HG02798 (cell line): ENCODE data around the gene SPDYE4.

Source experiments
- ATAC-seq: cut with Tn5 transposase; IDR thresholded peaks from one replicate; pipeline ENCODE4 v1.9.1; 2021; ENCODE audit warnings: mild to moderate bottlenecking; ENCODE audit not compliant: unreplicated experiment, poor library complexity

SPDYE4 gene

GRCh38 chr17:8788998-8789397, 30.7 kb upstream of the SPDYE4 start:
- no peak for ATAC-seq

DNA sequence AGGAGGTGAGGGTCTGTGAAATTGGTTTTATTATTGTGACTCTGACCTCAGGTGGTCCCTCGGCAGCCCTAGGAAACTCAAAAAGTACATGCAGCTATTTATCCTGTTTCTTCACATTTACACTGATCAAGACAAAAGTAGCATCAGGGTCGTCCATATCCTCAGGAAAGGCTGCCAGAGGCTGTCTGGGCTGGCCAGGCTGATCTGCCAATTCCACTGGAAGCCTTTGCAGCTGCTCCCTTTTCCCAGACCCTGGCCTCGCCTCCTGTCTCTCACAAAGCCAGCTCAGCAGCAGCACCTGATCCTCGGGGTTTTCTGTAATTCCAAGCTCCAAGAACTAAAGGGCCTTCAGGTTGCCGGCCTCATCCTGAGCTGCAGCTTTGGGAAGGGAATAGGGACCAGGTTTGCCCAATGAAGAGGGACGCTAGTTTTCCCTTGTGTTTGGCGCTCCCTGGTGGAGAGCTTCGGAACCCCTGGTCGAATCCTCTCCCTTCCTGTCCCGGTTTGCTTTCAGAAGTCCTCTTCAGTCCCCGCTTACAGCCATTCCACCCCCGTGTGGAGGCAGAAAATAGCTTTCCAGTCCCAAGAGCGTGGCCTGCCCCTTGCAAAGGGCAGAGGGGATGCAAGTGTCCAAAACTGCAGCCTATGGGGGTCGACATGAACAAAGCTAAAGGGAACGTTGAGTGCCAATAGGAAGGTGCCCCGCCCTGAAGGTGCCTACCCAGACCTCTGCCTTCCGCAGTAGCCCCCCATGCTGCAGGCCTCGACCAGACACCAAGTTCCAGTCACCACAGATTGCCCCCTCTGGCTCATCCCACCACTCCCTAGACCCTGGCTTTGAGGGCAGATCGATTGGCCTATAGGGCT, 27.4 kb upstream of the SPDYE4 start:
- no peak for ATAC-seq

GRCh38 chr17:8782176-8782575, 23.8 kb upstream of the SPDYE4 start:
- no peak for ATAC-seq

- no peak for ATAC-seq
These were observed 23.4 kb upstream of the SPDYE4 start for GRCh38 chr17:8781776-8782175.

GRCh38 chr17:8776881-8777280, 18.5 kb upstream of the SPDYE4 start:
- no peak for ATAC-seq

DNA sequence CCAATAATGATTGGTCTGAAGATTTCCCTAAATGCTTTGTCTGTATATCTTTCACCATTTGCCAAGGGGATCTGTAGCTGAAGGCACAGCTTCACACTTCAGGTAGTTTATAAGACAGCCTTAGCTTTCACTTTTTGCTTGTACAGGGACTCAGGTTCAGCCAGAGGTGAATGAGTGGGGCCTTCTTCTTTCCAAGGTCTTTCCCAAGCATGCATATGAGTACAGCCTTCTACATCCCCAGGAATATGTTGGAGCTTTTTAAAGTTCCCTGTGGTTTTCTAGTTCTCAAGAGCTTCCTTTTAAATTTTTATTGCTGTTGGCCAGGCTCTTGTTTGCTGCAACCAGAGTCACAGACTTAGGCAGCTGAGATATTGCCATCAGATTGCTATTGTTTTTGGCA, 17.9 kb upstream of the SPDYE4 start:
- no peak for ATAC-seq

- ATAC-seq = no peak
These were observed 8.4 kb upstream of the SPDYE4 start for GRCh38 chr17:8766731-8767130.

- ATAC-seq = no peak
These were observed 3.7 kb upstream of the SPDYE4 start for GRCh38 chr17:8762012-8762411.

- ATAC-seq = no peak
These were observed 1.2 kb downstream of the SPDYE4 start for GRCh38 chr17:8757189-8757588.

DNA sequence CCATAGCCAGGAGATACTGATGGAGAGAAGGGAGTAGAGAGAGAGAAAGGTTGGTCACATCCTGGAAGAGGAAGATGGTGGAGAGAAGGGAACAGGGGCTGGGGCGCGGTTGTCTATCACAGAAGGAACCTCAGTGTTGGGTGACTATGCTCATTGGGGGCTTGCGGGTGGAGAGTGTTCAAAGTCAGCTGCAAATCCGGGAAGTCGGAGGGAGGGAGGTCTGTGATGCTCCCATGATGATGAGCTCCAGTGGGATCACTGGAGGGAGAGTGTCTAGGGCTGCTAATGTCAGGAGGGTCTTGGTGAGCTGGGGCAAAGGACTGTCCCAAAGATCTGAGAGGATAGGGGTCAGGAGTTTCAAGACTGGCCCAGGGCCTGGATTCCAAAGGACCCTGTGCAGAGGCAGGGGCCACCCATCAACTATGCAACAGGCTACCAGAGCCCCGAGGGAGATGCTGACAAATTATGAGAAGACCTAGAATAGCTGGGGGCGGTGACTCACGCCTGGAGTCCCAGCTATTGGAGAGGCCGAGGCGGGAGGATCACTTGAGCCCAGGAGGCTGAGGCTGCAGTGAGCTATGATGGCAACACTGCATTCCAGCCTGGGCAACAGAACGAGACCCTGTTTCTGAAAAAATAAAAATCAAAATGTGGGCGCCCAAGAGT, 2.6 kb downstream of the SPDYE4 start:
- ATAC-seq = no peak

- no peak for ATAC-seq
These were observed 3.5 kb downstream of the SPDYE4 start for GRCh38 chr17:8754890-8755289.

DNA sequence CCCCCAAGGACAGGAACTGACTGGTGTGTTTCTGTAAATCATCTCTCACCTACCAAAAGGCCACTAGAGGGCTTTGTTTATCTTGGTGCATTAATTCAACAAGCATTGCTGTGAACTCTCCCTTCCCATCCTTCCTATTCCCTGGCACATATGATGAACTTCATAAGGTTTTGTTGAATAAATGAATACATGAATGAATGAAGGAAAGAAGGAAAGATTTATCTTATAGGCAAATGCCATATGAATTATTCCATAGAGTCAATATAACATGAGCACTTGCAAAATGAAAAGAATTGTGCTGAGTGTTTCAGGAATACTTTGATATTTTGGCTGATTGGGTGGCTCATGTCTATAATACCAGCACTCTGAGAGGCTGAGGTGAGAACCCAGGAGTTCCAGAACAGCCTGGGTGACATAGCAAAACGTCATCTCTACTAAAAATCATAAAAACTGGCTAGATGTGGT, 4.3 kb downstream of the SPDYE4 start:
- no peak for ATAC-seq

DNA sequence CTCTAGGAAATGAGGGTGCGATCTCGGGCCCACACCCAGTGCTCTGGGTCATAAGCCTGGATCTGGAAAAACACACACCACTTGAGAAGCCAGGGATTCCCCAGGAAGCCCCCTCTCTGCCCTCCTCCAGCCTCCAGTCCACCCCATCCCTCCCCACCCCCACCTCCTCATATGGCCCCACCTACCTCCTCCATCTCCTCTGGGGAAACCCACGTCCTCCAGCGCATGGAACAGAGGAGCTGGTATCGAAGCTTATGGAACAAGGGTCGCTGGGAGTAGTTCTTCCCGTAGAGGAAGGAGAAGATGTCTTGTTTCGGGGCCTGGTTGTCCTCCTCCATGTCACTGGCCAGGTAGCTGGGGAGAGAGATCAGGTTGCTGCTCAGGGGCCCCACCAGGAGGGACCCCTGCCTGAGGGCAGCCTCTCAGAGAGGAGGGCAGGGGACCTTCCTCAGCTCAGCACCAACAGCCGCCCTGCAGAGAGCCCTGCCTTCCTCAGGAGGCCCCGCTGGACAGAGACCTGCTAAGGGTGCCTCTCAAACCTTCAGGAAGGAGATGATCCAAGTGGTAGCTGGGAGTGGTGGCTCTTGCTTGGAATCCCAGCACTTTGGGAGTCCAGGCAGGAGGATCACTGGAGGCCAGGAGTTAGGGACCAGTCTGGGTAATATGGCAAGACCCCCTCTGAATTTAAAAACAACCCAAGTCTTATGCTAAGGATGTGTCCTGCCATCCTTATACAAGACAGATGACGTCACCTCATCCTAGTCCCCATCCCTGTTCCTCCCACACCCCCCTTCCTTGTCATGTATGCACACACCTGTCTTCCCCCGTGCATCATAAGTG, 5.0 kb downstream of the SPDYE4 start:
- ATAC-seq = no peak

- no peak for ATAC-seq
These were observed 8.7 kb downstream of the SPDYE4 start for GRCh38 chr17:8749616-8750015.

- no peak for ATAC-seq
These were observed 10.6 kb downstream of the SPDYE4 start for GRCh38 chr17:8747742-8748141.

- ATAC-seq = no peak
These were observed 11.7 kb downstream of the SPDYE4 start for GRCh38 chr17:8746501-8747236.

DNA sequence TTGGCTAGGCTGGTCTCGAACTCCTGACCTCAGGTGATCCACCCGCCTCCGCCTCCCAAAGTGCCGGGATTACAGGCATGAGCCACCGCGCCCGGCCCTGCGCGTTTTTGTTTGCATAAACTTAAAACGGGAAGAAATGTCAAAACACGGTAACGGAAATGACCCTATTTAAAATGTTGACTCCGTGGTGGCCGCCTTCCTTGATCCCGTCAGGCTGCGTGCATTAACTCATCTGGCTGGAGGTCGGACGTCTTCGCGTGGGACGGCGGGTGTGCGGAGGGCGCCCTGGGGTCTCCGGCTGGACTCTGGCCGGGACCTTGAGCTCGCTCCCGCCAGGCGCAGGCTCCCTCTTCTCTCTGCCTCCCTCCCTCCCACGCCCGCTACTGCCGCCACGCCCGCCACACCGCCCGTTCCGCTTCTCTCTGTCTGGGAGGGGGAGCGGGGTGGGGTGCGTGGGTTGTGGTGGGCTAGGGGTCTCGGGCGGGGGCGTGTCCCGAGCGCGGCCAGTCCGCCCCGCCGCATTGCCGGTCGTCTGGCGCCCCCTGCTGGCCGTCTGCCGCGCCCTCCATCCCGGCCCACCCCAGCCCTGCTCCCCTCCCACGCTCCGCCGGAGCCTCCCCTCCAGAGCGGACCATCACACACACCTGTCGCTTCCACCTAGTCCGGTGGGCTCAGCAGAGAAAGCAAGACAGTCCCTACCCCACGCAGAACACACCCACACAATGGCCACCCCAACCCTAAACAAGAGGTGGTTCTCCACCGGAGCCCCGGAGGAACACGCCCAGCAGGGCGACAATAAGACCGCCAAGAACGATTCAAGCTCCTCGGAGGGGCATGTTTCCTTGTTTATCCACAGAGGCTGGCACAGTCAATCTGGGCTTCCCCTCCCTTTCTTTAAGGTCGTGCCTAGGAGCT, 12.5 kb downstream of the SPDYE4 start:
- peak; percentile 76 for ATAC-seq

- no peak for ATAC-seq
These were observed 14.1 kb downstream of the SPDYE4 start for GRCh38 chr17:8744086-8744785.

DNA sequence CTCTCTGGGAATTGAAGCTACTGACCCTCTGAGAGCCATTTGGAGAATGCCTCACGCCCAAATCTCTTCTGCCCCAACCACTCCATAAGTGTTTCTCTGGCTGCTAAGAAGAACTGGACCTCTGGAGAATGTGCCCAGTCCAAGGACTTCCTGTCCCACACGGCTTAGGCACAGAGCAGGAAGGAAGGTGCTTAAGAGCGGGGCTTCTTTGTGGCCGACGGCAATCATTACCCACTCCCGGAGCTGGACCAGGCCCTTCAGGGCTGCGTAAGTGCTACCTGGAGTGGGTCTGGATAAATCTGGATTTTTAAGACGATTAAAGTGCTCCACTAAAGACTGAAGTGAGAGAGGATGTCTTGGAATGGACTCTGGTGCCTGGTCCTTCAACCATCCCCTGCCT, 15.5 kb downstream of the SPDYE4 start:
- ATAC-seq = no peak
